OCI-LY3 (cell line): Measurements from ENCODE around the gene SMAD3.

Source experiments
- EZH2phosphoT487 ChIP-seq: fragments of 200-600 bp; shearing (Covaris generic); IDR thresholded peaks from 2 replicates; pipeline ENCODE4 v1.6.1; 2018; ENCODE audit warnings: antibody characterized with exemption, mixed run types, low read depth
- TF ChIP-seq, protein P1 (sequence below): fragments of 200-600, 300-600 bp; sonication (generic); IDR thresholded peaks from 2 replicates; pipeline ENCODE4 v1.5.1; 2014; ENCODE audit warnings: antibody characterized with exemption, low read length, low read depth

- TF ChIP-seq, protein P1, sequence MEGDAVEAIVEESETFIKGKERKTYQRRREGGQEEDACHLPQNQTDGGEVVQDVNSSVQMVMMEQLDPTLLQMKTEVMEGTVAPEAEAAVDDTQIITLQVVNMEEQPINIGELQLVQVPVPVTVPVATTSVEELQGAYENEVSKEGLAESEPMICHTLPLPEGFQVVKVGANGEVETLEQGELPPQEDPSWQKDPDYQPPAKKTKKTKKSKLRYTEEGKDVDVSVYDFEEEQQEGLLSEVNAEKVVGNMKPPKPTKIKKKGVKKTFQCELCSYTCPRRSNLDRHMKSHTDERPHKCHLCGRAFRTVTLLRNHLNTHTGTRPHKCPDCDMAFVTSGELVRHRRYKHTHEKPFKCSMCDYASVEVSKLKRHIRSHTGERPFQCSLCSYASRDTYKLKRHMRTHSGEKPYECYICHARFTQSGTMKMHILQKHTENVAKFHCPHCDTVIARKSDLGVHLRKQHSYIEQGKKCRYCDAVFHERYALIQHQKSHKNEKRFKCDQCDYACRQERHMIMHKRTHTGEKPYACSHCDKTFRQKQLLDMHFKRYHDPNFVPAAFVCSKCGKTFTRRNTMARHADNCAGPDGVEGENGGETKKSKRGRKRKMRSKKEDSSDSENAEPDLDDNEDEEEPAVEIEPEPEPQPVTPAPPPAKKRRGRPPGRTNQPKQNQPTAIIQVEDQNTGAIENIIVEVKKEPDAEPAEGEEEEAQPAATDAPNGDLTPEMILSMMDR, result no peak
- TF ChIP-seq EZH2phosphoT487, result no peak
These were observed 114.6 kb downstream of the SMAD3 start for GRCh38 chr15:67180035-67180434.
